Measurements from ENCODE around the gene SPRED3. TPM values are rescaled to one million over a fixed set of nuclear protein-coding genes. Genes with fewer than 3 reads are reported as not detected.

The SPRED3 gene
- total RNA-seq, 1 experiment from 2014 or later: 7.2 TPM

DNA sequence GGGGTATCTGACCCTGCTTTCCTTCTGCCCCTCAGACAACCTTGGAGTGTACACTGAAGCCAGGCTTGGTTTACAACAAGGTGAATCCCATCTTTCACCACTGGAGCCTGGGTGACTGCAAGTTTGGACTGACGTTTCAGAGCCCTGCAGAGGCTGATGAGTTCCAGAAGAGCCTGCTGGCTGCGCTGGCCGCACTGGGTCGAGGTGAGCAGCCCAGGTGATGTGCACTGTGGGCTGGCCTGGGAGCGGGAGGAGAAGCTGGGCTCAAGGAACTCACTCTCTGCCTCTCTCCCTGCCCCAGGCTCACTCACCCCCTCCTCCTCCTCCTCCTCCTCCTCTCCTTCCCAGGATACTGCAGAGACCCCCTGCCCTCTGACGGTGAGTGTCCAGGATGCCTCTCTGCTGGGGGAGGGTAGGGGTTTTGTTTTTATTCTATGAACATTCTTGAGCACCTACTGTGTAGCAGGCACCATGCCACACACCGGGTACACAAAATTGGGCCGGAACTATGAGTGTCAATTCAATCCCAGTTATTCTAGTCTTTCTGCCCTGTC is 3.5 kb downstream of the SPRED3 start:
- ATAC-seq (no peak), DNase-seq (ENCODE audit: low spot score) (no peak)
- POLR2A ChIA-PET: interaction anchor here (0.6 kb wide), 1 partner anchor 16 kb away, joined by 4 read pairs; no protein-coding TSS in a partner anchor
- H3K4me3 Mint-ChIP-seq: no peak overlapping the region
- peaks cover 22% of the 10 kb centered on the region for H3K27me3 Mint-ChIP-seq (ENCODE audit: low read depth)
- H3K27ac Mint-ChIP-seq: no peak overlapping the region
- no peaks in the 10 kb centered on the region for H3K9me3 Mint-ChIP-seq
- CTCF ChIA-PET: no interaction called here
- TF ChIP-seq OVOL2 (CRISPR knock-in tag; IDR thresholded peaks at IDR 0.05; ENCODE audit: borderline replicate concordance) (no peak), ATF1 (CRISPR knock-in tag; IDR thresholded peaks at IDR 0.05) (no peak), RORB (CRISPR knock-in tag; IDR thresholded peaks at IDR 0.05) (no peak)
- TF ChIP-seq, protein P1, sequence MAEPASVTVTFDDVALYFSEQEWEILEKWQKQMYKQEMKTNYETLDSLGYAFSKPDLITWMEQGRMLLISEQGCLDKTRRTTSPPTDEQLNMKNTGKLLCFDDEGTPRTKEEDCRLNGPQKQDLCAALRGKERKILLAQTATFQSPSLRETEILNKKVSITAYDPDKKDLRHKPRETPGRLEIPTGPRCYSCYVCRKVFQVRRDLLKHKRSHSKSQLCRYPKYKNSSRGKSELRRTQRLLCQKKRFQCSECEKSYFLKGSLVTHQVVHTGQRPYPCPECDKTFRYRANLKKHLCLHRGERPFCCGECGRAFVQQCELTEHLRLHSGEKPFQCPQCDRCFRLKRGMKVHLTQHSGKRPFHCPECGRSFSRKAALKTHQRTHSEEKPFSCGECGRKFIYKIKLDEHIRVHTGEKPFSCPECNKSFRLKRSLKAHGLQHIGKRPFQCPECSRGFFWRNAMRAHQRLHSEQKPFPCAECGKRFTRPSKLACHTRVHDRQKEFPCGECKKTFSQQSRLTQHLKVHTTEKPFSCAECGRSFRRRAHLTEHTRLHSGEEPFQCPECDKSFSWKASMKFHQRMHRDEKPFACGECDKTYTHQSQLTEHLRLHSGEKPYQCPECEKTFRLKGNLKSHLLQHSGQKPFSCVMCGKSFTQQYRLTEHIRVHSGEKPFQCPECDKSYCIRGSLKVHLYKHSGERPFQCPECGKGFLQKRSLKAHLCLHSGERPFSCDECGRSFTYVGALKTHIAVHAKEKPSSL (CRISPR knock-in tag; conservative IDR thresholded peaks at IDR 0.05): no peak
- TF ChIP-seq, protein P2, sequence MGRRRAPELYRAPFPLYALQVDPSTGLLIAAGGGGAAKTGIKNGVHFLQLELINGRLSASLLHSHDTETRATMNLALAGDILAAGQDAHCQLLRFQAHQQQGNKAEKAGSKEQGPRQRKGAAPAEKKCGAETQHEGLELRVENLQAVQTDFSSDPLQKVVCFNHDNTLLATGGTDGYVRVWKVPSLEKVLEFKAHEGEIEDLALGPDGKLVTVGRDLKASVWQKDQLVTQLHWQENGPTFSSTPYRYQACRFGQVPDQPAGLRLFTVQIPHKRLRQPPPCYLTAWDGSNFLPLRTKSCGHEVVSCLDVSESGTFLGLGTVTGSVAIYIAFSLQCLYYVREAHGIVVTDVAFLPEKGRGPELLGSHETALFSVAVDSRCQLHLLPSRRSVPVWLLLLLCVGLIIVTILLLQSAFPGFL (CRISPR knock-in tag; IDR thresholded peaks at IDR 0.05; ENCODE audit: borderline replicate concordance): no peak
- H3K4me1 Mint-ChIP-seq: peaks cover 34% of the 10 kb centered on the region
- peaks cover 30% of the 10 kb centered on the region for H3K36me3 Mint-ChIP-seq

DNA sequence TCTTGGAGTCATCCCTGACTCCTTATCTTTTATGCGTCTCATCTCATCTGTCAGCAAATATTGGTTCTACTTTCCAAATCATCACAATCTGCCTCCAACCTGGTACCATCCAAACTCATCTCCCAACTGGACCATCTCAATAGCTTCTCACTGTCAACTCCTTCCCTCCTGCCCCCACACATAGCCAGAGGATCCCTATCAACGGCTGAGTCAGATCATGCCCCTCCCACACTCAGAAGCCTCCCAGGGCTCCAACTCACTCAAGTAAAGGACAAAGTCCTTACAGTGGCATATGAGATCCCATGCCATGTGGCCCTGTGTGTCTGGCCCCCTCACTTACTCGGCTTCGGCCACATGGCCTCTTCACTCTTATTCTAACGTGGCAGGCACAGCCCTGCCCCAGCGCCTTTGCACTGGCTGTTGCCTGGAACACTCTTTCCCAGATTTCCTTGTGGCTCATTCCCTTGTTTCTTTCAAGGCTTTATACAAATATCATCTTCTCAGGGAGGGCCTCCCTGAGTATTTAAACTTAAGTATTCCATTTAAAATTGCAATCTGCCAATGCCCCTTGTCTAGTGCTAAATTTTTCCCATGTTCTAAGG is 4.3 kb downstream of the SPRED3 start:
- Mint-ChIP-seq H3K4me1 (peaks cover 30% of the 10 kb centered on the region), H3K9me3 (no peaks in the 10 kb centered on the region), H3K27ac (no peak overlapping the region), H3K4me3 (no peak overlapping the region), H3K36me3 (peaks cover 30% of the 10 kb centered on the region), H3K27me3 (ENCODE audit: low read depth) (peaks cover 28% of the 10 kb centered on the region)
- ATAC-seq: no peak
- ChIA-PET POLR2A (interaction anchor here (0.6 to 0.7 kb wide), 2 partner anchors 17 to 73 kb away, joined by 4 to 12 read pairs; partner anchors contain the start of gene KCNK6), CTCF (interaction anchor here (2.7 kb wide), 1 partner anchor 10 kb away, joined by 55 read pairs; the partner anchor contains the start of gene FAM98C)
- DNase-seq (ENCODE audit: low spot score): no peak
- TF ChIP-seq SMAD4 (CRISPR knock-in tag; IDR thresholded peaks at IDR 0.05) (no peak), SOX15 (CRISPR knock-in tag; IDR thresholded peaks at IDR 0.05) (no peak), ESRRA (CRISPR knock-in tag; IDR thresholded peaks at IDR 0.05; ENCODE audit: borderline replicate concordance) (no peak)
- TF ChIP-seq, protein P3, sequence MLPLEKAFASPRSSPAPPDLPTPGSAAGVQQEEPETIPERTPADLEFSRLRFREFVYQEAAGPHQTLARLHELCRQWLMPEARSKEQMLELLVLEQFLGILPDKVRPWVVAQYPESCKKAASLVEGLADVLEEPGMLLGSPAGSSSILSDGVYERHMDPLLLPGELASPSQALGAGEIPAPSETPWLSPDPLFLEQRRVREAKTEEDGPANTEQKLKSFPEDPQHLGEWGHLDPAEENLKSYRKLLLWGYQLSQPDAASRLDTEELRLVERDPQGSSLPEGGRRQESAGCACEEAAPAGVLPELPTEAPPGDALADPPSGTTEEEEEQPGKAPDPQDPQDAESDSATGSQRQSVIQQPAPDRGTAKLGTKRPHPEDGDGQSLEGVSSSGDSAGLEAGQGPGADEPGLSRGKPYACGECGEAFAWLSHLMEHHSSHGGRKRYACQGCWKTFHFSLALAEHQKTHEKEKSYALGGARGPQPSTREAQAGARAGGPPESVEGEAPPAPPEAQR (CRISPR knock-in tag; IDR thresholded peaks at IDR 0.05): no peak
- TF ChIP-seq, protein P4, sequence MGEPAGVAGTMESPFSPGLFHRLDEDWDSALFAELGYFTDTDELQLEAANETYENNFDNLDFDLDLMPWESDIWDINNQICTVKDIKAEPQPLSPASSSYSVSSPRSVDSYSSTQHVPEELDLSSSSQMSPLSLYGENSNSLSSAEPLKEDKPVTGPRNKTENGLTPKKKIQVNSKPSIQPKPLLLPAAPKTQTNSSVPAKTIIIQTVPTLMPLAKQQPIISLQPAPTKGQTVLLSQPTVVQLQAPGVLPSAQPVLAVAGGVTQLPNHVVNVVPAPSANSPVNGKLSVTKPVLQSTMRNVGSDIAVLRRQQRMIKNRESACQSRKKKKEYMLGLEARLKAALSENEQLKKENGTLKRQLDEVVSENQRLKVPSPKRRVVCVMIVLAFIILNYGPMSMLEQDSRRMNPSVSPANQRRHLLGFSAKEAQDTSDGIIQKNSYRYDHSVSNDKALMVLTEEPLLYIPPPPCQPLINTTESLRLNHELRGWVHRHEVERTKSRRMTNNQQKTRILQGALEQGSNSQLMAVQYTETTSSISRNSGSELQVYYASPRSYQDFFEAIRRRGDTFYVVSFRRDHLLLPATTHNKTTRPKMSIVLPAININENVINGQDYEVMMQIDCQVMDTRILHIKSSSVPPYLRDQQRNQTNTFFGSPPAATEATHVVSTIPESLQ (CRISPR knock-in tag; IDR thresholded peaks at IDR 0.05): no peak
- TF ChIP-seq, protein P2 (CRISPR knock-in tag; IDR thresholded peaks at IDR 0.05; ENCODE audit: borderline replicate concordance): no peak
- TF ChIP-seq, protein P5, sequence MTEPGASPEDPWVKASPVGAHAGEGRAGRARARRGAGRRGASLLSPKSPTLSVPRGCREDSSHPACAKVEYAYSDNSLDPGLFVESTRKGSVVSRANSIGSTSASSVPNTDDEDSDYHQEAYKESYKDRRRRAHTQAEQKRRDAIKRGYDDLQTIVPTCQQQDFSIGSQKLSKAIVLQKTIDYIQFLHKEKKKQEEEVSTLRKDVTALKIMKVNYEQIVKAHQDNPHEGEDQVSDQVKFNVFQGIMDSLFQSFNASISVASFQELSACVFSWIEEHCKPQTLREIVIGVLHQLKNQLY (CRISPR knock-in tag; IDR thresholded peaks at IDR 0.05): no peak
- TF ChIP-seq, protein P6, sequence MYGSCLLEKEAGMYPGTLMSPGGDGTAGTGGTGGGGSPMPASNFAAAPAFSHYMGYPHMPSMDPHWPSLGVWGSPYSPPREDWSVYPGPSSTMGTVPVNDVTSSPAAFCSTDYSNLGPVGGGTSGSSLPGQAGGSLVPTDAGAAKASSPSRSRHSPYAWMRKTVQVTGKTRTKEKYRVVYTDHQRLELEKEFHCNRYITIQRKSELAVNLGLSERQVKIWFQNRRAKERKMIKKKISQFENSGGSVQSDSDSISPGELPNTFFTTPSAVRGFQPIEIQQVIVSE (CRISPR knock-in tag; IDR thresholded peaks at IDR 0.05; ENCODE audit: borderline replicate concordance): no peak
- TF ChIP-seq, protein P7, sequence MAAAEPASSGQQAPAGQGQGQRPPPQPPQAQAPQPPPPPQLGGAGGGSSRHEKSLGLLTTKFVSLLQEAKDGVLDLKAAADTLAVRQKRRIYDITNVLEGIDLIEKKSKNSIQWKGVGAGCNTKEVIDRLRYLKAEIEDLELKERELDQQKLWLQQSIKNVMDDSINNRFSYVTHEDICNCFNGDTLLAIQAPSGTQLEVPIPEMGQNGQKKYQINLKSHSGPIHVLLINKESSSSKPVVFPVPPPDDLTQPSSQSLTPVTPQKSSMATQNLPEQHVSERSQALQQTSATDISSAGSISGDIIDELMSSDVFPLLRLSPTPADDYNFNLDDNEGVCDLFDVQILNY (CRISPR knock-in tag; IDR thresholded peaks at IDR 0.05): no peak
- TF ChIP-seq, protein P1 (CRISPR knock-in tag; conservative IDR thresholded peaks at IDR 0.05): no peak
- TF ChIP-seq, protein P8, sequence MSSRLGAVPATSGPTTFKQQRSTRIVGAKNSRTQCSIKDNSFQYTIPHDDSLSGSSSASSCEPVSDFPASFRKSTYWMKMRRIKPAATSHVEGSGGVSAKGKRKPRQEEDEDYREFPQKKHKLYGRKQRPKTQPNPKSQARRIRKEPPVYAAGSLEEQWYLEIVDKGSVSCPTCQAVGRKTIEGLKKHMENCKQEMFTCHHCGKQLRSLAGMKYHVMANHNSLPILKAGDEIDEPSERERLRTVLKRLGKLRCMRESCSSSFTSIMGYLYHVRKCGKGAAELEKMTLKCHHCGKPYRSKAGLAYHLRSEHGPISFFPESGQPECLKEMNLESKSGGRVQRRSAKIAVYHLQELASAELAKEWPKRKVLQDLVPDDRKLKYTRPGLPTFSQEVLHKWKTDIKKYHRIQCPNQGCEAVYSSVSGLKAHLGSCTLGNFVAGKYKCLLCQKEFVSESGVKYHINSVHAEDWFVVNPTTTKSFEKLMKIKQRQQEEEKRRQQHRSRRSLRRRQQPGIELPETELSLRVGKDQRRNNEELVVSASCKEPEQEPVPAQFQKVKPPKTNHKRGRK (CRISPR knock-in tag; IDR thresholded peaks at IDR 0.05; ENCODE audit: borderline replicate concordance): no peak

All from WTC11 (cell line).